DLD1 (cell line): ENCODE measurements around the gene PSMB10.
"Not testable (repeated sequence)": the region's sequence is repeated elsewhere in the genome, so short reads cannot be mapped to it uniquely, and the experiment has no call there.

Source experiments
- in situ Hi-C: cut with HindIII; loops from 2 replicates; pipeline ENCODE4 v1.10.0; 2017; ENCODE audit warnings: low sequenced_read_pairs

The PSMB10 gene

DNA sequence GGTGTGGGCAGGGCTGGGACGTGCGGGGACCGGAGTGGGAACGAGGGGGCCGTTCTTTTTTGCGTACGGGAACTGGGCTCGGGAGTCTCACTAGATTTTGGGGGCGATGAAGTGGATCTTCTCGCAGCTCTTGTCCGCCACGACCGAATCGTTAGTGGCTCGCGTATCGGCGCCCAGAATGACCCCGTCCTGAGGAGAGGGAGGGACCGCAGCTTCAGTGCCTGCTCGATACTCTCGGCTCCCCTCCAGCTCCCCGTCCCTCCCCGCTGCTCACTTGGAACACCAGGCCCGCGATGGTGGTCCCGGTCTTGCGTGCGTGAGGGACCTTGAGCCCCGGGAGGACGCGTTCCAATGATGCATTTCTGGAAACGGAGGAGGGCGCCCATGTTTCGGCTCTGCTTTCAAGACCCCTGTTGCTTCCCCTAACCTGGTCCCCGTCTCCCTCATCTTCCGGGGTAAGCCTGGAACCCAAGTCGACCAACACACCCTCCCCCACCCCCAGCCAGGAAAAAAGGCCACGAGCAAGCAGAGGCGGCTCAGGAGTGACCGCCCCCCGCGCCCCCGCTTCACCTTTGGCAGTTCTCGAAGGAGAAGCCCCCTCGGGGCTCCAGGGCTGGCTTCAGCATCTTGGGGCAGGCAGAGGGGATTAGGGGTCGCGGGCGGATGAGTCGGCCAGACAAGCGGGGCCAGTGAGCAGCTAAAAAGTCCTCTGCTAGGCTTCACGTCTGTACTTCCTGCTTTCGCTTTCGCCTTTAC is at the start of gene PSMB10:
Gene PSMB10, minus strand, starts transcription at position 727 of the 756 bp plus-strand sequence. Its CDS starts 101 bp downstream, at position 626.
- in situ Hi-C loops, result no loop called here

DNA sequence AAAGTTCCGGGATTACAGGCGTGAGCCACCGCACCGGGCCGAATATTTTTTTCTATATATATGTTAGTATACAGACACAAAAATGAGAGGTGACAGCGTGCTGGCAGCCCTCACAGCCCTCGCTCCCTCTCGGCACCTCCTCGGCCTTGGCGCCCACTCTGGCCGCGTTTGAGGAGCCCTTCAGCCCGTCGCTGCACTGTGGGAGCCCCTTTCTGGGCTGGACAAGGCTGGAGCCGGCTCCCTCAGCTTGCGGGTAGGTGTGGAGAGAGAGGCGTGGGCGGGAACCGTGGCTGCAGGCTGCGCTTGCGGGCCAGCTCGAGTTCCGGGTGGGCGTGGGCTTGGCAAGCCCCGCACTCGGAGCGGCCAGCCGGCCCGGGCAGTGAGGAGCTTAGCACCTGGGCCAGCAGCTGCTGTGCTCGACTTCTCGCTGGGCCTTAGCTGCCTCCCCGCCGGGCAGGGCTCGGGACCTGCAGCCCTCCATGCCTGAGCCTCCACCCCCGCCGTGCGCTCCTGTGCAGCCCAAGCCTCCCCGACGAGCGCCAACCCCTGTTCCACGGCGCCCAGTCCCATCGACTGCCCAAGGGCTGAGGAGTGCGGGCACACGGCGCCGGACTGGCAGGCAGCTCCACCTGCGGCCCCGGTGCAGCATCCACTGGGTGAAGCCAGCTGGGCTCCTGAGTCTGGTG is 45.5 kb upstream of the PSMB10 start:
- in situ Hi-C loops, result no loop called here

DNA sequence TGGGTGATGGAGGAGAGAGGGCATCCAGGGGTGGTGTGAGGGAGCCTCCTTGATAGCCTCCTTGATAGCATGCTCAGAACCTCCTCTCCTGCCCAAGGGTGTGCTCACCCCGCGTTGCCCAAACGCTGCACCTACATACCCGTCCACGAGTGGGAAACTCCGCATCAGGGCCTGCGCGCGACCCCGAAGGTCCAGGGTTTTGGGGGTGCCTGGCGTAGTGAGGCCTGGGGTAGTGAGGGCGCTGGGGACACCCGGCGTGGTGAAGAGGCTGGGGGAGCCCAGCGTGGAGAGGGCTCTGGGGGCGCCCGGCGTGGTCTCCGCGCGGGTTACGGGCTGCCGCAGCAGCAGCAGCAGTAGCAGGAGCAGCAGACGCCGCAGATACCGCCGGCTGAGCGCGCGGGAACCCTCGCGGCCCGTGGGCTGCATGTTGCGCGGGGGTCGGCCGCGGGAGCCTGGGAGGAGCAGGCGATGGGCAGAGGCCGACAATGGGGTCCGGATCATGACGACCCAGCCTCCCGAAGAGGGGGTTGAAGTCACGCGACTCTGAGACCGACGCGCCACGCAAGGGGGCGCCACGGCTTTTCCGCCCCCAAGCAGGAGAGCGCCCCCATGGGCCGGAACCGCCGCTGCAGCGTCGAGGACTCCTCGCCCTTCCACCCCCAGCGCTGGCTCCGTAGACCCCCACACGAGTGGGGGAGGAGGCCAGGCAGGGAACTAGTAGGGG is 43.5 kb upstream of the PSMB10 start, which contains the start of gene DPEP3:
Gene DPEP3, minus strand, starts transcription at position 545 of the 724 bp plus-strand sequence. Its CDS starts 119 bp downstream, at position 426.
- in situ Hi-C loops, result no loop called here

DNA sequence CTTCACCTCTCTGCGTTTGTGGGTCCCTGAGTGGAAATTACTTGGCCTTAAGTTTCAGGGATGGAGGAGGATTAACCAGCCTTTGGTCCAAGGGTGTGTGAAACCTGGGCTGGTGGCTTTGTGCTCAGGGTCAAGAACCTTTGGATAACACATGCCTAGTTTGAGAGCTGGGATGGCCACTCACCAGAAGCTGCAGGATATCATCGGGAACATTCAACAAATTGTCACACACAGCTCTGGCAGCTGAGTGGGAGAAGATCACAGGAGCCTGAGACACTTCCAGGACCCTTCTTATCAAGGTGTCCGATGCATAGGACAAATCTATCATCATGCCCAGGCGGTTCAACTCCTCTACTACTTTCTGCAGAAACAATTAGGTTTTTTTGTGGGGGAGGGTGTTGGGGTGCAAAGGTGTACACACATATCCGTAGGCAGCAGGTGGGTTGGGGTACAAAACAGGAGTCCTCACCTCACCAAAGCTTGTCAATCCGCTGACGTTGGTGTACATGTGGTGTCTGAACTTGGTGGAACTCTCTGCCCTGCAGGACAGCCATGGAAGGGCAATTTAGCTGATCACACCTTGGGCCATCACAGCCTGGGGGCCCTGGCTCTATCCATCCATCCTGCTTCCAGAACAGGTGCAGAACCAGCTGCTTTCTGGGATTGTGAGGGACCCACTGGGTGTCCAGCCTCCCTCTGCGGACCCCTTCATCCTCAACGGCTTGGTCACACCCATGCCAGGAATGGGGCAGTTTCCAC is 41.0 kb upstream of the PSMB10 start:
- in situ Hi-C loops, result no loop called here

DNA sequence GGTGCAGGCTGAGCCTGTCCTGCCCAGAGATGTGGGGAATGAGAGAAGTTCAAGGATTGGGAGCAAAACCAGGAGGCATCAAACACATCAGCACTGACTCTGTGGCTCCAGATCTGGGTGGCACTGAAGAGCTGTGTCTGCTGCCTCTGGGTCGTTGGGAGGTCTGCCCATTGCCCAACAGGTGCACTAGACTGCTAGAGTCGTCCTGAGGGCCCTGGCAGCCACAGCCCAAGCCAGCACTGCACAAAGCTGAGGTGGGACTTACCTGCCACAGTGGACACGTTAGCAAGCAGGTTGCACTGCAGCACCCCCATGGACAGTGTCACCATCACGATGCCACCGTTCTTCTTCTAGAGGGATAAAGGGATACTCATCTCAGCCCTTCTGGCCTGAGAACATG is 40.4 kb upstream of the PSMB10 start:
- in situ Hi-C loops, result no loop called here

DNA sequence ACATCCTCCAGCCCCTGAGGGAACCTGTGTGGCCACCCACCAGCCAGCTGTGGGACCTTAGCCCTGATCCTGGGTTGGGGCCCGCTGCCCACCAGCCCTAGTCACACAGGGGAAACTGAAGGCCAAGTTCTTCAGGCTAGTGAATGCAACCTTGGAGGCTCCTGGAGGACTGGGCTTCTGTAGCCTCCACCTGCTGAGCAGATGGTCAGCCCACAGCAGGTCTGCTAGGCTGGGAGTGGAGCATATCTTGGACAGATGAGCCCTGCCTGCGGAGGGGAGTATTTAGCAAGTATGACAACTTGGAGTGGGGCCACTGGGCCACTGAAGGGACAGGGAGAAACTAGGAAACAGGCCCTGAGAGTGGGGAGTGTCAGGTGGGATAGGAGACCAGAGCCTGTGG is 39.6 kb upstream of the PSMB10 start:
- in situ Hi-C loops, result no loop called here

DNA sequence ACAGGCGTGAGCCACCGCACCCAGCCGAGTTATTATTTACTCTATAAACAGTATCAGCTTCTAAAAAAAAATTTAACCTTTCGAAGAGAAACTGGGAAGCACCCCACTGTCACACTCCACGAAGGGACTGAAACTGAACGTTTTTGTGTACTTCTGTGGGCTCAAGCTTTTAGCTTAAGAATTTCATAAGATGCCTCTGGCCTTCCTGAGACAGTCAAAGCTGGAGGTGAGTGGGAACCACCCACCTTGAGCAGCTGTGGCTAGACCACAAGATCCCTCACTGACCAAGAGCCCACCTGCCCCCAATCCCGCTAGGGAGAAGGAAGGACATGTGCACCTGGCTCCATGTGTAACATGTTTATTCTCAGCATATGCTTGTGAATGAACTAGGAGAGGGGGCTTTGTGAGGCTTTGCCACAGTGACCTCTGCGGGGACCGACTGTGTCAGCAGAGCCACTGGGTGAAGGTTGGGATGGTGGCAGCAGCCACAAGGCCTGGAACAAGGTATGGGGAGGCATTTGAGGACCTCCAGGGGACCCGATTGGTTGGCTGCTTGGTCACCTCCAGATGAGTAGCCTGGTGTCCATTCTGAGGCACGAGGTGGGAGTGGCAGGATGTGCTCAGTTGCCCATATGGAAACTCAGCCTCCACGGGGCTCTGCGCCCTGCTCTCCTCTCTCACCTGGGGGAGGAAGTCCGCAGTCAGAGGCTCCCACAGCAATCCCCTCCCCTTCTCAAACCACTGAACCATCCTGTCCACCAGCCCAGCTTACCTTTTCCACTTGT is 38.9 kb upstream of the PSMB10 start:
- in situ Hi-C loops, result no loop called here

DNA sequence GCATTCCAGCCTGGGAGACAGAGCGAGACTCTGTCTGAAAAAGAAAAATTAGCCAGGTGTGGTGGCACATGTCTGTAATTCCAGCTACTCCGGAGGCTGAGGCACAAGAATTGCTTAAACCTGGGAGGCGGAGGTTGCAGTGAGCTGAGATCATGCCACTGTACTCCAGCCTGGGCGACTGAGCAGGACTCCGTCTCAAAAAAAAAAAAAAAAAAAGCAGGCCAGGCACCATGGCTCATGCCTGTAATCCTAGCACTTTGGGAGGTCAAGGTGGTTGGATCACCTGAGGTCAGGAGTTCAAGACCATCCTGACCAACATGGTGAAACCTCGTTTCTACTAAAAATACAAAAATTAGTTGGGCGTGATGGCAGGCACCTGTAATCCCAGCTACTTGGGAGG is 35.6 kb upstream of the PSMB10 start:
- in situ Hi-C loops, result not testable (repeated sequence)

DNA sequence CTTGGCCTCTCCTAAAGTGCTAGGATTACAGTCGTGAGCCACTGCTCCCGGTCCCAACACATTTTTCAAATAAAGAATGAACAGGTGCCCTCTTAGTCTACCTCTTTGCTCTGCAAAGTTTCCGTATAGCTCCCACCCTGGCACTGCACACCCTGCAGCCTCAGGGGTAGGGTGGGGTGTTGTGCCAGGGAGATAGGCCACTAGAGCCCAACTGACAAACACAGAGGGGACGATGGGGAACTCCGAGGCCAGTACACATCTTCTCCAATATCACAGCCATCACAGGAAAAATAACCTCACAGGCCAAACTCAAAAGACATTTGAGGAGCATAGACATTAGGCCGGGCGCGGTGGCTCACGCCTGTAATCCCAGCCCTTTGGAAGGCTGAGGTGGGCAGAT is 34.5 kb upstream of the PSMB10 start:
- in situ Hi-C loops, result no loop called here

DNA sequence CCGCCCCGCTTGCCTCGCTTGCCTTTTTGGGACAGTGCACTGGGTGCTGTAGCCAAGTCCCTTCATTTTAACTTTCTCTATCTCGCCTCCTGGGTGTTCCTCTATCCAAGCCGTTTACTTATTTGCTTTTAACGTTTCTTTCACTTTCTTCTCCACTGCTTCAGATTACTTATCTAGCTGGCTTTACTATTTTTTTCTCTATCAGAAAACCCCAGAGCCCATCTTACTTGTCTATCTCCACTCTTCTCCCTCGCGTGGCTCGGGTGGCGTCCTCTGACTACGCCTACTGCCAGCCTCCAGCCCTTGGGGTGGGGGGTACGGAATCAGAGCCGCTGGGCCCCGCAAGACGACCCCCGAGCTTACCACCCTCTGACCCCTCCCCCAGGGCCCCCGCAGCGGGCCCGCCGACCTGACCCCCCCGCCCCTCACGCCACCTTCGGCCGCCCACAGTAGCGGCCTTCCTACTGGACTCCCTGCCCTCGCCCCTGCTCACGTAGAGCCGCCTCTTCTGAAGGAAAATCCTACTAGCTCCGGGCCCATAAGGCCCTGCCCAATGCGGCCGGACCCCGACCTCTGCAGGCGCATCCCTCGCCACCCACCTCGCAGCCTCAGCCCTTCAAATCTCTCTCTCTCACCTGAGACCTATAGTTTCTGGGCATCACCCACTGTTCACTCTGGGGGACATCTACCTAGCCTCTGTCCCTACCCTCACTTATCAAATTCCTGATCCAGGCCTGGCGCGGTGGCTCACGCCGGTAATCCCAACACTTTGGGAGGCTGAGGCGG is 32.8 kb upstream of the PSMB10 start:
- in situ Hi-C loops, result no loop called here

DNA sequence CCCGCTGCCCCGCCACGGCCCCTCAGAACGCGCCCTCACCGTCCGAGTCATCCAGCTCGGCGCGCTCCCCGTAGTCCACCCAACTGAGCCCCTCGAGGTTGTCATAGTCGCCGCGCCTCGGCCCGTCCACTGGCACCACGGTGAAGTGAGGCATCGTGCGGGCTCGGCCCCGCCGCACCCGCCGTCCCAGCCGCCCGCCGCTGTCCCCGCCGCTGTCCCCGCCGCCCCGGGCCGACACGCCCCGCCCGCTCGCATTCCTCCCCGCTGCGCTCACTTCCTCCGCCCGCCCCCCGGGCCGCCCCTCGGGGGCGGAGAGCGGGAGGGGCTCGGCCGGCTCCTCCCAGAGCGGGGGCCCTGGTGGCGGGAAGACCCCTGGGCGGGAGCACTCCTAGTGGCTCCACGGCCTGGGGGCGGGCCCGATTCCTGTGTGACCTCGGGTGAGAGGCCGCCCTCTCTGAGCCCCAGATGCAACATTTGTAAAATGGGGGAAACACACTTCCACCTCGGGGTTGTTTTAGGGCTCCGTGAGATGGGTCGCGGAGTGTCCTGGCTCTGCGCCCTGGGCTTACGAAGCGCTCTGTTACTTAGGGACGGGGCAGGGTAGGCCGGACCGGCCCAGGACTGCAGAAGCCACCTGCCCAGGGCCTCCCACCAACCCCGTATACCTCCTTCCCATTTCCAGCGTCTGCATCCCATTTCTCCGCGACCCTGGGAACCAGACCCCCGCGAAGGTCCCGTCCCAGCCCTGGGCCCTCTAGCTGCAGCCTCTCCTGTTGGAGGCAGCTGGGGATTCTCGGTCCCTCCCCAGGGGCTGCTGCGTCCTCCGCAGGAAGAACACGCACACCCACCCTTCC is 32.0 kb upstream of the PSMB10 start, which contains the start of gene SLC12A4:
Gene SLC12A4, minus strand, starts transcription at position 238 of the 854 bp plus-strand sequence. Its CDS starts 84 bp downstream, at position 154.
- in situ Hi-C loops, result no loop called here

DNA sequence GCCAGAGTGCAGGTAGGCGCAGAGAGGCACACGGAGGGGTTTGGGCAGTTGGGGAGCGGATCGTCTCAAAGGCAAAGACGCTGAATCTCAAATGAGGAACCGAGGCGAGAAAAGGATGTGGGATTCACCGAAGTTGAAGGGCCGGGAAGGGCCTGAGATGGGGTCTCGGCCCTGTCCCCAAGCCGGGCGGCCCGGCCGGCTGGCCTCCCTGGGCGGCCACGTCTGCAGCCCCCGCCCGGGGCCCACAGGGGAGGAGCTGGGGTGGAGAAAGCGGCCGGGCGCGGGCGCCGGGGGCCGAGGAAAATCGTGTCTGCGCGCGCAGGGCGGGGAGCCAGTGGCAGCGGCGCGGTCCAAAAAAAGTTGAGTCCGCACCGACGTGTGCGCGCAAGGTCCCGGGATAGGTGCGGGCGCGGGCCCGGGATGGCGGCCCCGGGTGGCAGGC is 31.3 kb upstream of the PSMB10 start:
- in situ Hi-C loops, result no loop called here

DNA sequence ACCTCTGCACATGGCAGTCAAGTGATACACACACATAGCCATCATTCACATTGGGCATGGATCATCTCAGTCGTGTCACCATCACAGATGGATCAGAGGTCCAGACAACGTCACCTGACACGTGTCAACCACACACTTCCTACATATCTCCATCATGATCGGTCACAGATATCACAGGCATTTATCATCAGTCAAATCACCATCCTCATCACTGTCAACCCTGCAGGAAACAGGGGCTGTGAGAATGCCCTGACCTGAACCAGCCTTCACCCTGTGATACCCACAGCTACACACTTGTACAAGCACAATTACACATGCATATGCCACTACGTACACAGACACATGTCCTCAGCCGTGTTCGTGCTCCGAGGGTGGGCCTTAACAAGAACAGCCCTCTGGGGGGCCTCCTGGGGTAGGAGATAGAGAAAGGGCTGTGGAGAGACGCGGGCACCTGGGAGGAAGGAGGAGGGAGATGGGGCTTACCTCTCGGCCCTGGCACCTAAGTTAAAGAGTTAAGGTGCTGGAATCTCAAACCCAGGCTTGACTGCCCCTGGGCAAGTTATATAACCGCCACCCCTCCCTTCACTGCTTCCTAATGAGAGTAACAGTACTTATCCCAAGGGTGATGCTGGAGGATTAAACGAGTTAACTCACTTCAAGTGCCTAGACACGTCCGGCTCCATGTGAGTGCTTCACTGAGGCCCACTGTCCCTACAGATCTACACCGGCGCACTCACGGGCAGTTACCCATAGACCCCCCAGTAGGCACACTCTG is 30.7 kb upstream of the PSMB10 start:
- in situ Hi-C loops, result no loop called here

DNA sequence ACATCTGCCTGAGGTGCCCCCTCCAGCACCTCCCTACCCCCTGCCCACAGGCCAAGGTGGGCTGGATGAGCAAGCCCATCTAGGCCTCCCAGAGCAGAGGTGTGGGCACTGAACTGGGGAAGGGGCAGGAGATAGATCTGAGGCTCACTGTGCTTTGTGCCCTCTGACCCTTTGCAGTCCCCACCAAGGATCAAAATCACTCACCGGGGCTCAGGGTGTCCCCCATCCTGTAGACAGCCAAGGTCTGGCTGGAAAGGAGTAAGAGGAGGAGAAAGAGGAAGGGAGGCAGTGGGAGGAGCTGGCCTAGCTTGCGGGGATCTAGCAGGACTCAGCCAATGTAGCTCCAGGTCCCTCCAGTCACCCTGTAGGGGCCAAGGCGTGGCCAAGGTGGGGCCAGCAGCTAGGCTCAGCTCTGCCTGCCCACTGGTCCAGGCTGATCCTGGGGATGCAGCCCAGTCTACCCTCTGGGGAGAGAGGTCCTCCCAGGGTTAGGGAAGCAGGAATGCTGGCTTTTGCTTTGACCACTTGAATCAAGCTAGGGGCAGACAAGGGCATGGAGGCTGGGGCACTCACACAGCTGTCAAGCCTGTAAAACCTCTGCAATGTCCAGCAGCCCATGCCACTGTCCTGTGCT is 30.0 kb upstream of the PSMB10 start:
- in situ Hi-C loops, result no loop called here

DNA sequence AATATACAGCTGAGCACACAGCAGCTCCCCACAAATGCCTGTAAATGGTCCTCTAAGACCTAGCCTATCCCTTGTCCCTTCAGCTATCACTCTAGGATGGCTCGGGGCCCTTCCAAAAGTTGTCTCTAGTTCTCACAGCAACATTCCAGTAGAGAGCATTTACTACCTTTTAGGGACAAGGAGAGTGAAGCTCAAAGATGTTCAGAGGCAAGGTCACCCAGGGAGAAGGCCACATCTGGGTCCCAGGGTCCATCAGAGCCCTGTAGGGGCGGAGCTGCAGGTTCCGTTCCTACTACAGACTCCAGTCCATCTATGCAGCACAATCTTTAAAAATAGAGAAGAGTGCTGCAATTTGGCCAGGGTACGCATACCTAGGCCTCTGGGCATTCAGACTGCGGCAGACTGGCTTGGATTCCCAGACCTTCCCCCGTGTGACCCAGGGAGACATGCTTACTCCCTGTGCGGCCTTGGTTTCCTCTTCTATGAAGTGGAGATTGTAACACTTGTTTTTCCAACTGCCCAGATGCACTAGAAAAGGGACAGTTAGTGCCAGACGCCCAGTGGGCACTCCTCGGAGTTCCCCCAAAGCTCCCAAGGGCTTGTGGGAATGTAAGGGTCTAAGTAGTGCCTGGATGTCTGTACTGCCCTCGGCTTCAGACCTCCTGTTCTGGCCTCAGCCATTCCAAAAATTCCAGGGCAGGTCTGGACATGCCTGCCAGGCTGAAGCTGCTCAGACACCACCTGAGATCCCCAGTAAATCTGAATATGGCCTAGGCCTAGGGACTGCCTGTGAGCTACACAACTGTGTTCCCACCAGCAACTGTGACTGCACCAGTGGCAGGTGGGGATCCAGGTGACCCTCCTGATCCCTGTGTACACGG is 29.3 kb upstream of the PSMB10 start:
- in situ Hi-C loops, result no loop called here
